Measurements from ENCODE around the gene GOLPH3. TPM values are rescaled to one million over a fixed set of nuclear protein-coding genes. Genes with fewer than 3 reads are reported as not detected.

The GOLPH3 gene
- total and polyA plus RNA-seq, 2 of the 8 experiments (the other 6 are each of a cell fraction or from before 2014, with no cell fraction given): 53.7 to 93.6 TPM

DNA sequence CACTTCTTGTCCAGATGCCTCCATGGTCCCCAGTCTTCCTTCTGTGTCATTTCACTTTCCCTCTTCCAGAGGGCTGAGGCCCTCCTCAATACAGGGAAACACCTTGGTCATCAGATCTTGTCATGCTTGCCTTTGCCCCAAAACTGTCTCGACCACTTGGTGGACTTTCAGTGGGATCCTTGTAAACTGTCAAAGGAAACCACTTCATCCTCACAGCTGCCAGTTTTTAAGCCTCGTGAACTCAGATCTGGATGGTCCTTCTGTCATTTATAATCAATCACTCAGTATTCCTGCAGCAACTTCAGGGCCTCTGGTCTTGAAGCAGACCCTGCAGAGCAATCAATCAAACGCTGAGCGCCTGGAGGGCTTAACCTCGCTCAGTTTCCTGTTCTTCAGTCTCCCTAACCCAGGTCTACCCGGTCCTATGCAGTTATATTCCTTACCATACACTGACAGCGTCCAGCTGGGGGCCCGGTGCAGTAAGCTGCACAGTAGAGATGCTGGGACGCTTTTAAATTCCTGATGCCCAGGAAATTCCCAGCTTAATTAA lies 74.6 kb downstream of the GOLPH3 start (continued):
- no peak for TF ChIP-seq NANOG (IDR thresholded peaks at IDR 0.05; ENCODE audit: insufficient read depth, low read depth, low read length, poor library complexity, severe bottlenecking)

All from H1 (cell line).